Tibial artery (tissue), 4 donors: Measurements from ENCODE around the gene FUS.
"Not testable (repeated sequence)": the region's sequence is repeated elsewhere in the genome, so short reads cannot be mapped to it uniquely, and the experiment has no call there.

Source experiments
- DNase-seq, 2 donors: peaks; one replicate each; pipeline ENCODE4 v3.0.0-alpha.2; 2019
- H3K27ac ChIP-seq, 2 donors: fragments of 200-600 bp; sonication (generic) in 1 of 2; 1 replicate in 1 of 2; 2 replicates in 1 of 2; pipeline ENCODE4 v1.5.1; 2018 to 2019; ENCODE audit warnings: mild to moderate bottlenecking in 1 of 2
- H3K27me3 ChIP-seq, 2 donors: fragments of 200-600 bp; sonication (generic) in 1 of 2; one replicate each; pipeline versions ENCODE4 v1.5.1 to v1.6.0; 2016 to 2019
- H3K36me3 ChIP-seq, 3 donors: fragments of 200-600 bp; sonication (generic) in 2 of 3; one replicate each; pipeline ENCODE4 v1.5.1; 2016 to 2019; ENCODE audit warnings: mild to moderate bottlenecking in 2 of 3
- H3K4me1 ChIP-seq, 4 donors: fragments of 200-600 bp; sonication (generic) in 2 of 4; 1 replicate in 3 of 4; 2 replicates in 1 of 4; pipeline ENCODE4 v1.5.1; 2016 to 2019
- H3K4me3 ChIP-seq, 2 donors: fragments of 200-600 bp; sonication (generic) in 1 of 2; 1 replicate in 1 of 2; 2 replicates in 1 of 2; pipeline ENCODE4 v1.5.1; 2018 to 2019; ENCODE audit warnings: mild to moderate bottlenecking in 2 of 2
- H3K9me3 ChIP-seq, 3 donors: fragments of 200-600 bp; sonication (generic) in 1 of 3; one replicate each; pipeline ENCODE4 v1.5.1; 2016 to 2019
- CTCF ChIP-seq, 2 experiments: fragments of 200-600 bp in 1 of 2; fragments of 450-650 bp in 1 of 2; IDR thresholded peaks; one replicate each; pipeline ENCODE4 v1.5.1; 2017 to 2019; ENCODE audit warnings: antibody characterized with exemption in 2 of 2, mild to moderate bottlenecking in 1 of 2, moderate library complexity in 1 of 2
- intact Hi-C: fragments of 100-400 bp; cut with DNase I; formaldehyde crosslinking; loops from one replicate; pipeline ENCODE4 v1.15.0; 2023; ENCODE audit warnings: low total_unique reads

The FUS gene

GRCh38 chr16:31194898-31195297, 15.0 kb downstream of the FUS start:
- Histone ChIP-seq H3K9me3 (no peaks in the 10 kb centered on the region), H3K27me3 (no peaks in the 10 kb centered on the region), H3K36me3 (peaks cover 62 to 88% (median 70%) of the 10 kb centered on the region in 3 donors), H3K4me3 (no peak overlapping the region), H3K4me1 (no peaks in the 10 kb centered on the region), H3K27ac (no peak overlapping the region)
- TF ChIP-seq CTCF (IDR thresholded peaks at IDR 0.05): no peak
- intact Hi-C loops: loop anchor here (5.0 kb wide), 1 partner anchor 247 kb away; the partner anchor contains the start of gene ZNF843
- no peak for DNase-seq

DNA sequence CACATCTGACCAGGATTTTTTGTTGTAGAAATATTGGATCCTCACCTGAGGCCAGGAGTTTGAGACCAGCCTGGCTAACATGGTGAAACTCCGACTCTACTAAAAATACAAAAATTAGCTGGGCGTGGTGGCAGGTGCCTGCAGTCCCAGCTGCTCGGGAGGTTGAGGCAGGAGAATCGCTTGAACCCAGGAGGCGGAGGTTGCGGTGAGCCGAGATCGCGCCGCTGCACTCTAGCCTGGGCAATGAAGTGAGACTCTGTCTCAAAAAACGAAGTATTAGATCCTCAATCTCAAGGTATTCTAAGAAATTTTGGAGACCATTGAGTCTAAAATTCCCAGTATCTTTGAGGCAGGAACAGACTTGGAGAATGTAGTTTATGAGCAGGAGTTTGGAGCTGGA, 15.9 kb downstream of the FUS start:
- peaks cover 52 to 79% (median 61%) of the 10 kb centered on the region in 3 donors for H3K36me3 ChIP-seq
- H3K4me1 ChIP-seq, DNase-seq, H3K4me3 ChIP-seq, H3K27me3 ChIP-seq, intact Hi-C loops, H3K27ac ChIP-seq, H3K9me3 ChIP-seq: not testable (repeated sequence)

GRCh38 chr16:31196324-31197088, 16.6 kb downstream of the FUS start:
- Histone ChIP-seq H3K9me3 (no peaks in the 10 kb centered on the region), H3K27me3 (no peaks in the 10 kb centered on the region), H3K27ac (no peak overlapping the region), H3K4me1 (peaks cover 0 to 5% (median 2%) of the 10 kb centered on the region in 4 donors), H3K36me3 (peaks cover 46 to 72% (median 54%) of the 10 kb centered on the region in 3 donors), H3K4me3 (no peak overlapping the region)
- DNase-seq: no peak
- intact Hi-C loops: no loop called here
- no peak for TF ChIP-seq CTCF (IDR thresholded peaks at IDR 0.05)

DNA sequence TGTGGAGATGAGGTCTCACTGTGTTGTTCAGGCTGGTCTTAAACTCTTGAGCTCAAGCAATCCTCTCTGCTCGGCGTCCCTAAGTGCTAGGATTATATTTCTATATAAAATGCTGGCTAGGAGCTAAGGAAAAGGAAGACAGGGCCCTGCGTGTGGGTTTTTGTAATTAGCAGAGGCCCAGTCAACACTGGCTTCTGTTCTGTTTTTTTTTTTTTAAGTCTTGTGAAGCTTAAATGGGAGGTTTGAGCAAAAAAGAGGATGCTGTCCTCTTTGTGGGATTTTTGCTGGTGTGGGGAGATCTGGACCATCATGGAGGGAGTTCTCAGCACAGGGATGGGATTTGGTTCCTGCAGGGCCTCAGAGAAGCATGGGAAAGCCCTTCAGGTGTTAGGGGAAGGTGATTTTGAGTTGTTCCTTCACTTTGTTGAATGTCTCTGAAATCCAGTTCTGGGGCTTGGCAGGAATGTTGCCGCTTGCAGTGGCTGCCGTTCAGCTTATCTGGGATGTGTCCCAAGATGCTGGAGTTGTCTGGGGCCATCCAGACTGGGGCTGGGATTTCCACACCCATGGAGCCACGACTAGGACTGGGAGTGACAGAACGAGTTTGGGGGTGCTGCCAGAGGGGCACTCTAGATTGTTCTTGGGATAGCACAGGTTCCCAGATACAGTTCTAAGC, 18.4 kb downstream of the FUS start:
- no peak overlapping the region for H3K4me3 ChIP-seq
- peaks cover 28 to 54% (median 36%) of the 10 kb centered on the region in 3 donors for H3K36me3 ChIP-seq
- no peak overlapping the region for H3K27ac ChIP-seq
- intact Hi-C loops: no loop called here
- H3K27me3 ChIP-seq: no peaks in the 10 kb centered on the region
- no peak for TF ChIP-seq CTCF (IDR thresholded peaks at IDR 0.05)
- H3K4me1 ChIP-seq: peaks cover 0 to 22% (median 17%) of the 10 kb centered on the region in 4 donors
- no peak for DNase-seq
- H3K9me3 ChIP-seq: no peaks in the 10 kb centered on the region

DNA sequence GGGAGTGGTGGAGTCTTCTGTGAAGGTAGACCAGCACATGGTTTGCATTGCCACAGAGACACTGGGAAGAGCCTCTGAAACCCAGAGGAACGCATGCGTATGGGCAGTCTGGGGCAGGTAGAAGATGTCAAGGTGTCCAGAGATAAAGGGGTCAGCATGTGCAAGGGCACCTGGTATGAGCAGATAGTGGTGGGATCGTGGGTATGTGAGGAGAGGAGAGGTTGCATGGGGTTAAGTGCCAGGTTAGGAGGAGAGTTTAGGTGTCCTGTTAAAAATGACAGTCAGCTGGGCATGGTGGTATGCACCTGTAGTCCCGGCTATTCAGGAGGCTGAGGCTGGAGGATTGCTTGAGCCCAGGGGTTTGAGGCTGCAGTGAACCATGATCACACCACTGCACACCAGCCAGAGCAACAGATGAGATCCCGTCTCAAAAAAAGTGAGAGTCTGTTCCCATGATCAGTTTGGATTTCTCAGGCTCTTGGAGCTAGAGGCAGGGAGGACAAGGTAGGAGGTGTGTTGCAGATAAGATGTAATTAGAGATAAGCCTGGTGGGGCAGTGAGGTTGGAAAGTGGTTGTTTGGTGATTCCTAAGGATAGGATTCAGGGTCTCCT, 19.6 kb downstream of the FUS start:
- no peaks in the 10 kb centered on the region for H3K27me3 ChIP-seq
- H3K4me3 ChIP-seq: no peak overlapping the region
- H3K27ac ChIP-seq: no peak overlapping the region
- peaks cover 0 to 22% (median 17%) of the 10 kb centered on the region in 4 donors for H3K4me1 ChIP-seq
- H3K36me3 ChIP-seq: peaks cover 16 to 42% (median 24%) of the 10 kb centered on the region in 3 donors
- DNase-seq: no peak
- intact Hi-C loops: no loop called here
- no peak for TF ChIP-seq CTCF (IDR thresholded peaks at IDR 0.05)
- no peaks in the 10 kb centered on the region for H3K9me3 ChIP-seq

DNA sequence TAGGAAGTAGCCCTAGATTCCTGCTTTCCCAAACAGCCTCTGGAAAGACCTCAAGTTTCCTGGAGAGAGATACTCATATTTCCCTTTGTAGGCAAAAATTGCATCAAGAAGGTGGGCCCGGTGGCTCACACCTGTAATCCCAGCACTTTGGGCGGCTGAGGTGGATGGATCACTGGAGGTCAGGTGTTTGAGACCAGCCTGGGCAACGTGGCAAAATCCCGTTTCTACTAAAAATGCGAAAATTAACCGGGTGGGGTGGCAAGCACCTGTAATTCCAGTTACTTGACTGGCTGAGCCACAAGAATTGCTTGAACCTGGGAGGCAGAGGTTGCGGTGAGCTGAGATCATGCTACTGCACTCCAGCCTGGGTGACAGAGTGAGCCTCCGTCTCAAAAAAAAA, 20.2 kb downstream of the FUS start:
- DNase-seq, H3K4me3 ChIP-seq, H3K9me3 ChIP-seq, H3K27me3 ChIP-seq, intact Hi-C loops, H3K27ac ChIP-seq: not testable (repeated sequence)
- Histone ChIP-seq H3K36me3 (peaks cover 11 to 36% (median 18%) of the 10 kb centered on the region in 3 donors), H3K4me1 (peaks cover 0 to 22% (median 17%) of the 10 kb centered on the region in 4 donors)
